Gastrocnemius medialis (tissue), 4 donors: Measurements from ENCODE around the gene TMOD4.

Experiments used
- POLR2A ChIP-seq, 2 donors: fragments of 450-650 bp; IDR thresholded peaks; one replicate each; pipeline ENCODE4 v1.6.1; 2017; ENCODE audit warnings: antibody characterized with exemption in 2 of 2, mild to moderate bottlenecking in 2 of 2, moderate library complexity in 2 of 2
- TF ChIP-seq, protein P1 (sequence below), 5 experiments: fragments of 450-650 bp in 3 of 5; fragments of 200-600 bp in 2 of 5; sonication (generic) in 2 of 5; IDR thresholded peaks in 4 of 5; conservative IDR thresholded peaks in 1 of 5; 1 replicate in 4 of 5; 2 replicates in 1 of 5; pipeline ENCODE4 v1.5.1; 2016 to 2019; ENCODE audit warnings: antibody characterized with exemption in 5 of 5, mild to moderate bottlenecking in 3 of 5, moderate library complexity in 3 of 5

- no peak for TF ChIP-seq POLR2A (IDR thresholded peaks at IDR 0.05)
- TF ChIP-seq, protein P1, sequence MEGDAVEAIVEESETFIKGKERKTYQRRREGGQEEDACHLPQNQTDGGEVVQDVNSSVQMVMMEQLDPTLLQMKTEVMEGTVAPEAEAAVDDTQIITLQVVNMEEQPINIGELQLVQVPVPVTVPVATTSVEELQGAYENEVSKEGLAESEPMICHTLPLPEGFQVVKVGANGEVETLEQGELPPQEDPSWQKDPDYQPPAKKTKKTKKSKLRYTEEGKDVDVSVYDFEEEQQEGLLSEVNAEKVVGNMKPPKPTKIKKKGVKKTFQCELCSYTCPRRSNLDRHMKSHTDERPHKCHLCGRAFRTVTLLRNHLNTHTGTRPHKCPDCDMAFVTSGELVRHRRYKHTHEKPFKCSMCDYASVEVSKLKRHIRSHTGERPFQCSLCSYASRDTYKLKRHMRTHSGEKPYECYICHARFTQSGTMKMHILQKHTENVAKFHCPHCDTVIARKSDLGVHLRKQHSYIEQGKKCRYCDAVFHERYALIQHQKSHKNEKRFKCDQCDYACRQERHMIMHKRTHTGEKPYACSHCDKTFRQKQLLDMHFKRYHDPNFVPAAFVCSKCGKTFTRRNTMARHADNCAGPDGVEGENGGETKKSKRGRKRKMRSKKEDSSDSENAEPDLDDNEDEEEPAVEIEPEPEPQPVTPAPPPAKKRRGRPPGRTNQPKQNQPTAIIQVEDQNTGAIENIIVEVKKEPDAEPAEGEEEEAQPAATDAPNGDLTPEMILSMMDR (IDR thresholded peaks at IDR 0.05 in 4 of 5, conservative IDR thresholded peaks at IDR 0.05 in 1 of 5) = no peak
Observed at GRCh38 chr1:151159373-151159772, 16.4 kb downstream of the TMOD4 start.
